NCI-H69 (cell line): Measurements from ENCODE around the gene ZFYVE28.
"Not testable (repeated sequence)": the region's sequence is repeated elsewhere in the genome, so short reads cannot be mapped to it uniquely, and the experiment has no call there.

Experiments used
- DNase-seq: peaks from one replicate; lab custom pipeline; 2025; lab: John Stamatoyannopoulos, UW

Gene ZFYVE28

DNA sequence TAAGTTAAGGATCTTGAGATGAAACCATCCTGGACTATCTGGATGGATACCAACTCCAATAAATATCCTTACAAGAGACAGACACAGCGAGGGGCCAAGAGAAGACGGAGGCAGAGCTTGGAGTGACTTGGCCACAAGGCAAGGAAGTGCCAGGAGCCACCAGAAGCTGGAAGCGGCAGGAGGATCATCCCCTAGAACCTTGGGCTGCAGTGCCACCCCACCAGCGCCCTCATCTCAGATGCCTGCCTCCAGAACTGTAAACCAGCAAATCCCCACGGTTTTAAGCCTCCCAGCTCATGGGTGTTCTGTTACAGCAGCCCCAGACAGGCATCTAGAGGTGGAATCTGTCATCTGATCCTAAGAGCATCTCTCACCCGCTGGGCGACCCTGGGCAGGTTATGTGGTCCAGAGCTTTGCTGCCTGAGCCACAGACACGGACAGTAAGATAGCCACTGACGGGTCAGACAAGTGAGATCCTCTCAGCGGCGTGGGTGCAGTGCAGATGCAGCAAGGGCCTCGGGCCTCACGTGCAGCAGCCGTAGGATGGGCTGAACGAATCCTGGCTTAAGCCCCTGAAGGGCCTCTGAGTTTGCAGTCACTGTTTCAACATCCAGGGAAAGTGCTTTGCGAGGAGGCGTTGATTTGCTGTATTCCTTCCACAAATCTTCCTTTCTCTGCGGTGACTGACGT lies 131.4 kb downstream of the ZFYVE28 start:
- peak; percentile 15 for DNase-seq

DNA sequence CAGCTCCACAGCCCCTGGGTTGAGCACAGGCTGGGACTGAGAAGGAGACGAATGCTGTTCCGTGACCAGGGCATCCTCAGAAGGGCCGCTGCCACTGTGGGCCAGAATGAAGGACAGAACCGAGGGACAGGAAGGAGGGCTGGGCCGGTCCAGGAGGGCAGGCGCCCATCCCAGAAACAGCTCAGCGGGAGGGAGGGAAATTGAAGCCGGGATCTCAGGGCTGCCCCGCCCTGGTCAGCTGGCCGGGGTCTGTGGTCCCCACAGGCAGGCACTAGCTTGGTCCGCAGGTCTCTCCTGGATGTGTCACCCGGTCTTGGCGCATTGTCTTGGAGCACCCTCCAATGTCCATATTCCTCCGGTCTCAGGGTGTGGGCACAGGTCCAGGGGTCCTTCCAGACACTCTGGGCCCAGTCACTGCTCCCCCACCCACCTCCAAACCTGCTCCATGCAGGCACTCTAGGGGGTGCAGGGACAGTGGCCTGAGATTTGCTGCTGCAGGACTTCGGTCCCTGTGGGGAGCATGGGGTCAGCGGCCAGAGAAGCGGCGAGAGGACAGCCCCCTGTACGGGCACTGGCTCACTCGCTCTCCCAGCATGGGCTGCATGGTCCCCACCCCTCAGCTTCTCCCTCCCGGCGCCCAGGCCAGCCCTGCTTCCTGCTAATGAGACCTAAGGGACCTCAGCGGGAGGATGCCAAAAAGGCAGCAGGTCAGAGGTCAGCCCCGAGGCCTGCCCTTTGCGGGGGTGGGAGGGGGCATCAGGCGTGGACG lies 132.6 kb downstream of the ZFYVE28 start:
- DNase-seq, result no peak

DNA sequence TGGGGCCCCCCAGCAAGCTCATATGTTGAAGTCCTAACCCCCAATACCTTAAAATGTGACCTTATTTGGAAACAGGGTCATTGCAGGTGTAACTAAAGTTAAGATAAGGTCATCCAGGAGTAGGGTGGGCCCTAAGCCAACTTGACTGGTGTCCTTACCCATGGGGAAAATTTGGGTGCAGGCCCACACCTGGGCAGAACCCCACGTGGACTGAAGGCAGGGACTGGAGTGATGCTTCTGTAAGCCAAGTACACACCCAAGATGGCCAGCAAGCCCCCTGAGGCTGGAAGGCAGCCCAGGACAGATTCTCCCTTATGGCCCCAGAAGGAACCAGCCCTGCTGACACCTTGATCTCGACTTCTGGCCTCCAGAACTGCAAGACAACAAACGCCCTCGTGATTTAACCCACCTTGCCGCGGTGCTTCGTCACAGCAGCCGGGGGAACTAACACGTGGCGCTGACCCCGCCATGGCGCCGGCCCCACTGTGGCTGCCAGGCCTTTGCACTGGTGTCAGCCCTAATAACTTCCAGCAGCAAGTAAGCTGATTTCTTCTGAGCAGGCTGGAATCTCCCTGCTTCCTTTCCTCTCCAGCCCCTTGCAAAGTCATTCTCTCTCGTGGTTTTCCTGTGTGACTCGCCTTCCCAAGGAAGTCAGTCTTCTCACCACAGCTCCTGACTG lies 133.4 kb downstream of the ZFYVE28 start:
- no peak for DNase-seq

DNA sequence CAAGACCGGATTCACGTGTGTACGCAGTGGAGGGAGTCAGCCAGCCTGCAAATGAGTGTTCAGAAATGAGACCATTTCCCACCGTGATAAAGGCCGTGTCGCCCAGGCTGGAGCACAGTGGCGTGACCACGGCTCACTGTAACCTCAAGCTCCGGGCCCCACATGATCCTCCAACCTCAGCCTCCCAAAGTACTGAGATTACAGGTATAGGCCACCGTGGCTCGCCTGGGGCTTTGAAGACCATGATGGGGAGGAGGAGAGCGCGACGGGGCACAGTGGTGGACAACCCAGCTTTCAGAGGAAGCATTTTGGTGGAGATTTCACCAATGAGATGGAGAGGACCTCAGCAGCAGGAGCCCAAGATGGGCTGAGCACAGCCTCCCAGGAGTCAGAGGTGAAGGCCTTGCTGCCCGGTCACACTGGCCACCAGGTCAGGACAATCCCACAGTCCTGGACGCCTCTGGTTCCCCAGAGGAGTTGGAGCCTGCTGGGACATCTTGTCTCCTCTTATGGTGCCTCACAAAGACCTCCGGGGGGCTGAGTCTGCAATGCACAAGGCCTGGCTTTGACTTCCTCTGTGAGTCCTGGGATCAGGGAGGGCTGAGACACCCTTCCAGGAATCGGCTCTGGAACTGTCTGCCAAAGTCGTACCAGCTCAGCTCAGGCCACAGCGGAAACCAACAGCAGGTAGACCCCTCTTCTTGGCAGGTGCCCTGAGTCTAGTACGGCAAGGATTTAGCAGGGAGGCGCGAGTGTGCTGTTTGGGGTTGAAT lies 134.1 kb downstream of the ZFYVE28 start:
- DNase-seq, result no peak

DNA sequence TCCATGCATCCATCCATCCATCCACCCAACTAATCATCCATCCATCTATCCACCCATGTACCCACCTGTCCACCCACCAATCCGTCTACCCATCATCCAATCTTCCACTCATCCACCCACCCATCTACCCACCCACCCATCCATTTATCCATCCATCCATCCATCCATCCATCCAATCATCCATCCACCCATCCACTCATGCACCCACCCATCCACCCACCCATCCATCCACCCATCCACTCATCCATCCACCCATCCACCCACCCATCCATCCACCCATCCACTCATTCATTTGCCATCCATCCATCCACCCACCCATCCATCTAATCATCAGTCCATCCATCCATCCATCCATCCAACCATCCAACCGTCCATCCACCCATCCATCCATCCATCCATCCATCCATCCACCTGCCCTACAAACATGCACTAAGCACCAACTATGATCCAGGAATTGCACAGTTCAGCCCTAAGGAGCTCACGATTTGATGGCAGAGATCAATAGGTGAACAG lies 135.2 kb downstream of the ZFYVE28 start:
- DNase-seq, result no peak

DNA sequence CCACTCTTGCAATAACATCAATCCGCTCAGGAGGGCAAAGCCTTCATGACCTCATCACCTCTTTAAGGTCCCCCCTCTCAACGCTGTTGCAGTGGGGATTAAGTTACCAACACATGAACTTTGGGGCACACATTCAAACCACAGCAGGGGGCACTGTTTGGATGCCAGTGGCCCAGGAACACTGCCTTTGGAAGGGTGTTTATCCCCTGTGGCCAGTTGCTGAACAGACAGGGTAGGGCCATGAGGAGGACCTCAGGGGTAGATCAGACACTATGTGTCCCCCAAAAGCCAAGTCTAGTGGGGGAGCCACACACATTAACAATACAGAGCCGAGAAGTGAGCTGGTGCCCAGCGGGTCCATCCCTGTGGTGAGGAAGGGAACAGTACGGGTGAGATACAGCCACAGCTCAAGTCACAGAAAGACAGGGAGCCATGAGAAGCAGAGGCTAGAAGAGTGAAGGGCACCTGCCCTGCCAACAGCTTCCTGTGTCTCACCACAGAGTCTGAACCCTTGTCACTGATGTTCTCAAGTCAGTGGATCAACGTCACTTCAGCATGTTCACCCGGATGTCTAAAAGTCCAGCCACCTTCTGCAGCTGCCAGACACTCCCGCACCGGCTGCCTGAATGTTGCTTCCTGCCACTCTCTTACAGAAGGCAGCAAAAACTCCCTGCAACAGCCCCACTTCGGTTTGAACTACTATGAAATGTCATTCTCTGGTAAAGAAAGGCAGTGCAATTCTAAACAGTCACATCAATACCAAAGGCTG lies 136.7 kb downstream of the ZFYVE28 start:
- no peak for DNase-seq

DNA sequence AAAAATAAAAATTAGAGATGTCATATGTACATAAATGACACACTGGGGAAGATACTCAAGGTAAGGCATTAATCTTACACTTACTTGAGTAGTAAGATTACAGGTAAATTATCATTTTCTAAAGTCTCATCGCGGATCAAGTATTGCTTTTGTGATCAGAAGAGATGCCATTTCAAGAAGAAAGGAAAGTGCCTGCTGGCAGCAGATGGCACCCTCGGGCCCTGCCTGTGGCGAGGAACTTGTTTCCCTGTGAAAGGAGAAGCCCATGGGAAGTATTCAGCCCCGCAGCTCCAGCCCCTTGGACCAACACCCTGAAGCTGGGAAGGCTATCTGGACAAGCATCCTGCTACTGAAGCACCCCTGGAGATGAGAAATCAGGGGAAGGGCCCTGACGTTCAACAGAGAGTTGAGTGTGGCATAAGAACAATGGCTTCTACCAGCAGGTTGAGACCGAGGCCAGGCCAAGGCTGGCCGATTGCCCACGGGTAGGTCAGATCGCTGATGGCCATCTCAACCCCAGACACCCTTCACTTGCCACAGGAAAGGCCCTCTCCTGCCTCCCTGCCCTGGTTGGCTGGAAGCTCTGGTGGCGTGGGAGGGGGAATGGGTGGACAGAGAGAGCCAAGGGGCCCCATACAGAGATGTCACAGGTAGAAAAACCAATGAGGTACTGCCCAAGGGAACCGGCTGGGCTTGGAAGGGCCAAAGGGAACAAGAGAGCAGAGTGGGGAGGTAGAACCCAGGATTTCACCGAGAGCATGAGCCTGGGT lies 137.7 kb downstream of the ZFYVE28 start:
- peak; percentile 3 for DNase-seq

DNA sequence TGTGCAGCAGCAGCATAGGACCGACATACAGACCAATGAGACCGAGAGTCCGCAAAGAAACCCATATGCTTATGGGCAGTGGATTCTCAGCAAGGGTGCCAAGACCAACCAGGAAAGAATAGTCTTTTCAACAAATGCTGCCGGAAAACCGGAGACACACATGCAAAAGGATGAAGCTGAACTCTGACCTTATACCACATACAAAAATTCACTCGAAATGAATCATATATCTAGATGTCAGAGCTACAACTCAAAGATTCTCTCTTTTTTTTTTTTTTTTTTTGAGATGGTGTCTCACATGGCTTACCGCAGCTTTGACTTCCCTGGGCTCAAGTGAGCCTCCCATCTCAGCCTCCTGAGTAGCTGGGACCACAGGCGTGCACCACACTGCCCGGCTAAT lies 140.5 kb downstream of the ZFYVE28 start:
- DNase-seq, result no peak

DNA sequence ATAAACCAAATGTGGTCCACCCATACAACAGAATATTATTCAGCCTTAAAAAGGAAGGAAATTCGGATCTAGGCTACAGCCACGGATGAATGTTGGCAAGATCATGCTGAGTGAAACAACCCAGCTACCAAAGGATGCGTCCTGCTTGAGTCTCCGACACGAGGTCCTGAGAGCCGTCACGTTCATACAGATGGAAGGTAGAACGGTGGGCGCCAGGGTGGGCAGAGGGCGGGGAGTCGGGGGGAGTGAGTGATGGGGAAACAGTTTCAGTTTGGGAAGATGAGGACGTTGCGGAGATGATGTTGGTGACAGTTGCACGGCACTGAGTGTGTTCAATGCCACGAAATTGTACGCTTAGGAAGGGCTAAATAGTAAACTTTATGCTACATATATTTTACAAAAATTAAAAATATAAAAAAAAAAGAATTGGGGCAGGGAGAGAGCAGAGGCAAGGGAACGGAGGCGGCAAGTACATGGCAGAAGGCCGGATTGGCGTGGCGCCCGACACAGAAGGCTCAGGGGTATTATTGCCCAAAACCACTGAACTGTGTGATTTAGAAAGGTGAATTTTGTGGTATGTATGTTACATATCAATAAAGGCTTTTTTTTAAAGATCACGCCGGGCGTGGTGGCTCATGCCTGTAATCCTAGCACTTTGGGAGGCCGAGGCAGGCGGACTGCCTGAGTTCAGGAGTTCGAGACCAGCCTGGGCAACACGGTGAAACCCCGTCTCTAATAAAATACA lies 141.7 kb downstream of the ZFYVE28 start:
- no peak for DNase-seq

DNA sequence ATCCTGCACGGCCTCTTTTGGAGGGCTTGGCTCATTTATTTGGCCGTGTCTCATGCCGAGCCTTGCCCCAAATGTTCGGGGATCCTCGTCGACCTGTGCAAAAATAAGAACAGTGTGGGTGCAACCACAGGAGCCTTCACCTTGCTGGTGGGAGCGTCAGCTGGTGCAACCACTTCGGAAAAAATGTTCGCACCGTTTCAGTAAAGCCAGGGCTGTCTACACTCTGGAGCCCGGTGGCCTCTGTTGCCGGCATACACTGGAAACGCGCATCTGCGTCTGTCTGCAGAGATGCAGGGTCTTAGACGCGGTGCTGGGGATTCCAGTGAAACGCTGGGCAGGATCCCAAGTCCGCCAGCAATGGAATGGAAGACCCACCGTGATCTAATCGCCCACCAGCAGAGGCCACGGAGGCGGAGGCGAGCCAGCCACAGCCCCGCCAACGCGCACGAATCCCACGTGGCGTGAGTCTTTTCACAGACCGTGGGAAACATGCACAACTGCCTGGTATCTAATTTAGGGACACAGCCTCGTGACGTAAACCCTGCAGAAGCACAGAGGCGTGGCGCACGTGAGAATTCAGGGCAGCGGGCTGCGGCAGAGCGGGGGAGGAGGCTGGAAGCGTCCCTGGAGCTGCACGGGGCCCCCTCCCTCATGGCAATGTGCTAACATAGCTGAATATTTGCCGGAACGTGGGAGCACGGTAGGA lies 142.7 kb downstream of the ZFYVE28 start:
- DNase-seq, result no peak

DNA sequence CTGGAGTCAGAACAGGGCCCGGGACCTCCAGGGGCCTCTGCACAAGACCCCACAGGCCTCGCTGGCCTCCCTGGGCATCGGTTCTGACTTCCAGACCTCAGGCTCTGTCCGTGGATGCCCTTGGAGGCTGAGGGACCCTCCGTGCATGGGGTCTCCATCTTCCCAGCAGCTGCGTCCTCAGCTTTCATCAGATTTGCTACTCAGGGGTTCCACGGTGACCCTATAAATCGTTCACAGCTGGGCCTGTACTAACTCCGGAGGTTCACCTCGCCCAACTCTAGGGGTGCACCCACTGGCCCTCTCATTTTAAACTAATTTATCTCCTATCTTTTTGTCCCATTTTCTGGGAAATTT lies 143.4 kb downstream of the ZFYVE28 start:
- not testable (repeated sequence) for DNase-seq

DNA sequence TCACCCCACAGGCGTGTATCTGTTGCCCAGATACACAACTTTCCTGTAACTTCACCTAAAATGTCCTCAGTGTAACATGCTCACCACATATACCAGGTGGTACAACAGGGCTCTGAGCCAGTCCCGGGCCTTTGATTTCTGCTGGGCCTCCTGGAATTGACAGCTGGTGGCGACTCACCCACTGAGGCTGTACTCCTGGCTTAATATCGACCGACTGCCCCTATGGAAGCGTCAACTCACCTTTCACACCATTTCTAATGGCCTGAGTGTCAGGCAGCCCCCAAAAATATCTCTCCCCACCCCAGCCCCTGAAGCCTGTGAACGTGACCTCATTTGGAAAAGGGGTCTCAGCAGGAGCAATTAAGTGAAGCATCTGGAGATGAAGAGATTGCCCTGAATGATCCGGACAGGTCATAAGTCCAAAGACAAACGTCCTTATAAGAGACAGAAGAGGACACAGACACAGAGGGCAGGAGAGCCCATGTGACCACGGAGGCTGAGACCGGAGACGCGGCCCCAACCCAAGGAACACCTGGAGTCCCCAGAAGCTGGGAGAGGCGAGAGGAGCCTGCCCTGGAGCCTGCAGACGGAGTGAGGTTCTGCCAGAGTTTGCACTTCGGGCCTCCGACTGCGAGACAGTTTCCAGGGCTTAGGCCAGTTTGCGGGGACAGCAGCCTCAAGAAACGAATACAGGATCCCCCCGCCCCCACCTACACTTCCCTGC lies 144.0 kb downstream of the ZFYVE28 start:
- DNase-seq, result no peak

DNA sequence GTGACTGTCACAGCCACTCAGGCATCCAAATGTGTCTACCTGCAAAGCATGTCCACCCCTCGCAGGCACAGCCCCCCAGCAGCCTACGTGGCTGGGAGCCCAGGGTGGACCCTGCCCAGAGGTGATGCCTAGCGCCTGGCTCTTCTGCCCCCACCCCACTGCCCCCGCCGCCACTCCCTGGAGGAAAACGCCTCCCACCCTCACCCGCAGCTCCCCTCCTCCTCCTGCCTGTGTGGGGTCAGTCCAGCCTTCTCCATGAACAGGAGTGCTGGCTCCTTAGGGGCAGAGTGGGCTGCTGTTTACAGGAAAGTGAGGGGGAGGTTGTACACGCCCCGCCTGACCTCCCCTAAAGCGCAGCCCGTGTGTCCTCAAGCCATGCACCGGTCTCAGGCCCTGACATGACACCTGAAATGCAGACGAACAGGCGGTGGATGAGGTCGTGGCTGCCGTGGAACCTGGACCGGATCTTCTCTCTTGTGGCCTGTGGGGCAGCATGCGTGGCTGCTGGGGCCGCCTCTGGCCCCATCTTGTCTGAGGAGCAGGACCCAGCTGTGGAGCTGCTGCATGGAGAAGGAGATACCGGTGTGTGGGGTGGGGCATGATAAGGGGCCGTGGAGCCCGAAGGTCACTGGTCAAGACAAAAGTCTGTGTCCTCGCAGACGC lies 144.7 kb downstream of the ZFYVE28 start:
- no peak for DNase-seq

DNA sequence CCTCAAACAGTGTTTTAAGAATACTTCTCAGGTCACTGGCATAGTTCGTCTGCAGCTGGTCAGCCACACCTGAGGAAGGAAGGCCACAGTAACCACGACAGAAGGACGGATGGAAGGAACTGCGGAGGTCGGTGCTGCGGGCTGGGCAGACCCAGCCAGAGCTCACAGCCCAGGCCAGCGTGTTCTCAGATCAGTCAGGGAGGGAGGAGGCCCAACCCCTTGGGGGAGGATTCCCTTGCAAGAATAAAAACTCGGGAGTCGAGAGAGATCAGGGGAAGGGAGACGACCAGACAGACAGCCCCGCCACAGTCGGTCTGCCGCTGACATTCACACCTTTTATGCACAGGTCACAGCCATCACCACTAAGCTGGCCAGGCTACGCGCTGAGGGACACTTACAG lies 145.2 kb downstream of the ZFYVE28 start:
- no peak for DNase-seq

DNA sequence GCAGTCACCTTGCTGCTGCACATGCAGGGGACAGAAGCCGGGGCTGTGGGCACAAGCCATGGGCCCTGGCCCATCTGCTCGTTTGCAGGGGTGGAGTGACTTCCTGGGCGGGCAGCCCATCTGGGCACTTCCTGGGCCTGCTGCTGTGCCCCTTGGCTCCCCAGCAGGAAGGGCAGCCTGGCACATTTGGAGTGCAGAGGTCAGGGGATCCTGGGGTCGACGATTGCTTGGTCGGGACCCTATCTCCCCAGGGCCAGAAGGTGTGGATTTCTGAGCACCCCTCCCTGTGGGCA lies 145.7 kb downstream of the ZFYVE28 start:
- DNase-seq, result no peak

DNA sequence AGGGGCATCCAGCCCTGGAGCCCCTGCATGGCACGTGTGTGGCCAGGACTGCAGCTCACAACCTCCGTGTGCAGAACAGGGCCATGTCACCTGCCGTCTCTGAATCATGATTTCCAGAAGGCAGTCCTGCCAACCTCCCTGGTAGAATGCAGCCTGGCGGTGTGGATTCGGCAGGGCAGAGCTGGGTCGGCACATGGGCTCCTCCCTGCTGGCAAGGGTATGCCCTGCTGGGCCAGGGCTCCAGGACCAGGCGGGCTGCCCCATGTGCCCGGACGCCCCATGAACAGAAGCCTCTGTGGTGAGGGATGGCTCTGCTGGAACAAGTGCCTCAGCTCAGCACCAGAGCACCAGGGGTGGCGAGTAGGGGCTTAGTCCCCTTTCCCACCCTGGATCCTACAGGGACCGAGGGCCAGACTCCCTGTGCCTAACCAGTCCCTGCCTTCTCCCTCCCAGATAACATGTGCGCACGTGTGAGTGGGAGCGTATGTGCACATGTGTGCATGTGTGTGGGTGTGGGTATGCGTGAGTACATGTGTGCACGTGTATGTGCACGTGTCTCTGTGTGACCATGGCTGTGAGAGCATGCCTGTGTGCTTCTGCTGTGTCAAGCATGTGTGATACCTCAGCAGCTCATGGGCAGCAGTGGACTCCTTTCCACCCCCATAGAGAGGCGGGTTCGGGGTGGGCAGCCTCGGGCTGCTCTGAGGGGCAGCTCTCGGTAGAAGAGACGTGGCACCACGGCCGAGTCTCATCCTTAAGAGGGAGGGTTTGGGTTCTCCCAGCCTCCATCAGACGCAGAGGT lies 146.2 kb downstream of the ZFYVE28 start:
- DNase-seq, result no peak

DNA sequence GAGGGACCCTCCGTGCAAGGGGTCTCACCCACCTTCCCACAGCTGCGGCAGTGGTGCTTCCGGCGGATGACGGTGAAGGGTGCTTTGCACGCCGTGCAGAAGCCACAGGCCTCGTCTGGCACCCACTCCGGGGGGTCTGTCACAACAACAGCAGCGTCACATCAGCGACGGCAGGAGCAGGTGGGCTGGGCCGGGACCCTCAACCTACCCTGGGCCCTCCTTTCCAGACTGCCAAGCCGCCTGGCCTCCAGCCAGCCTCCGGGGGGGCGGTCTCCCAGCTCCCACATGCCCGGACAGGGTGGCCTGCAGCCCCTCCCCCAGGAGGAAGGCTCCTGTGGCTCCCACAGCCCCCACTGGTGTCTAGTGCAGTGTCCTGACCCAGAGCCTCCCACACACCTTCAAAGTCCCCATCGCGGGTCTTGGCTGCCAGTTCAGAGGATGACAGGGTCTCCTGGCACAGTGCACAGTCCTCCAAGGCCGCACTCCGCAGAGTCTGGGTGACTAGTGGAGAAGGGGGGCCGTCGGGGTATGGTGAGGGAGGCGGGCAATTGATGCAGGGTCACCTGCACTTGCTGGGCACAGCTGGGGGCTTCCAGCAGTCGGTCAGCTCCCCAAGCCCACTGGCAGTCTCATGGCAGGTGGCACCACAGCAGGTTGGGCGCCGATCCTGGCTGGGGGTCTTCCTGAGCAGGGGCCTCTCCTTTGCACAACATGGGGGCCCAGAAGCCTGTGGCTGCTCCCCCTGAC lies 147.0 kb downstream of the ZFYVE28 start:
- DNase-seq, result no peak
